Measurements from ENCODE around the gene TSC2. TPM values are rescaled to one million over a fixed set of nuclear protein-coding genes. Genes with fewer than 3 reads are reported as not detected.

TSC2 gene
- total RNA-seq, 6 donors from 2014 or later = 47.3 to 296 (median 118) TPM

GRCh38 chr16:2072926-2073325, 25.1 kb downstream of the TSC2 start:
- Histone ChIP-seq H3K36me3 (peaks cover 17 to 98% (median 83%) of the 10 kb centered on the region in 4 donors), H3K27me3 (no peaks in the 10 kb centered on the region), H3K4me1 (no peaks in the 10 kb centered on the region), H3K27ac (no peak overlapping the region), H3K4me3 (no peak overlapping the region), H3K9me3 (no peaks in the 10 kb centered on the region)
- TF ChIP-seq POLR2A (IDR thresholded peaks at IDR 0.05) (no peak), CTCF (IDR thresholded peaks at IDR 0.05) (no peak), EP300 (IDR thresholded peaks at IDR 0.05) (no peak), POLR2AphosphoS5 (IDR thresholded peaks at IDR 0.05) (no peak)
- ATAC-seq (ENCODE audit: low FRiP score in 2 of 2) (no peak), DNase-seq (no peak)
- WGBS, 2 donors = 94 to 100% methylated on average over 2 to 8 of the region's 8 CpGs

GRCh38 chr16:2074071-2074470, 26.3 kb downstream of the TSC2 start:
- Histone ChIP-seq H3K27me3 (no peaks in the 10 kb centered on the region), H3K27ac (no peak overlapping the region), H3K9me3 (no peaks in the 10 kb centered on the region), H3K4me1 (no peaks in the 10 kb centered on the region), H3K36me3 (peaks cover 14 to 98% (median 82%) of the 10 kb centered on the region in 4 donors), H3K4me3 (no peak overlapping the region)
- TF ChIP-seq CTCF (IDR thresholded peaks at IDR 0.05) = no peak
- peak in 1 of 2 donors; percentile 69 for DNase-seq
- 99% methylated on average over 12 of the region's 20 CpGs; no CpG with 5 or more reads in 1 of the 2 donors for WGBS, 2 donors
- ATAC-seq (ENCODE audit: low FRiP score in 2 of 2) = no peak

- H3K4me3 ChIP-seq = no peak overlapping the region
- DNase-seq (peak in 1 of 2 donors; percentile 61), ATAC-seq (ENCODE audit: low FRiP score in 2 of 2) (no peak)
- no peaks in the 10 kb centered on the region for H3K4me1 ChIP-seq
- H3K36me3 ChIP-seq = peaks cover 7 to 100% (median 87%) of the 10 kb centered on the region in 4 donors
- H3K9me3 ChIP-seq = no peaks in the 10 kb centered on the region
- no peak overlapping the region for H3K27ac ChIP-seq
- WGBS, 2 donors = 98% methylated on average over 6 to 24 of the region's 24 CpGs
- H3K27me3 ChIP-seq = no peaks in the 10 kb centered on the region
- no peak for TF ChIP-seq EP300 (IDR thresholded peaks at IDR 0.05)
- no peak for TF ChIP-seq POLR2A (IDR thresholded peaks at IDR 0.05)
- TF ChIP-seq CTCF (IDR thresholded peaks at IDR 0.05) = no peak
- no peak for TF ChIP-seq POLR2AphosphoS5 (IDR thresholded peaks at IDR 0.05)
Measured at GRCh38 chr16:2075631-2076030, 27.8 kb downstream of the TSC2 start.

GRCh38 chr16:2076072-2076865, 28.5 kb downstream of the TSC2 start:
- ATAC-seq (ENCODE audit: low FRiP score in 2 of 2) (no peak), DNase-seq (peak in 1 of 2 donors; percentile 70)
- Histone ChIP-seq H3K36me3 (peaks cover 7 to 99% (median 86%) of the 10 kb centered on the region in 4 donors), H3K4me1 (peaks cover 0 to 3% (median 1%) of the 10 kb centered on the region in 4 donors), H3K4me3 (no peak overlapping the region), H3K9me3 (no peaks in the 10 kb centered on the region), H3K27me3 (no peaks in the 10 kb centered on the region), H3K27ac (no peak overlapping the region)
- TF ChIP-seq POLR2AphosphoS5 (IDR thresholded peaks at IDR 0.05) (no peak), CTCF (IDR thresholded peaks at IDR 0.05) (no peak), POLR2A (IDR thresholded peaks at IDR 0.05) (no peak), EP300 (IDR thresholded peaks at IDR 0.05) (no peak)
- WGBS, 2 donors = 92 to 96% methylated on average over 14 to 23 of the region's 28 CpGs

- 93 to 95% methylated on average over 17 of the region's 17 CpGs for WGBS, 2 donors
- Histone ChIP-seq H3K27ac (no peak overlapping the region), H3K4me3 (no peak overlapping the region), H3K9me3 (no peaks in the 10 kb centered on the region), H3K36me3 (peaks cover 7 to 99% (median 86%) of the 10 kb centered on the region in 4 donors), H3K27me3 (no peaks in the 10 kb centered on the region), H3K4me1 (peaks cover 2 to 11% (median 7%) of the 10 kb centered on the region in 4 donors)
- DNase-seq (peak in 1 of 2 donors; percentile 64), ATAC-seq (ENCODE audit: low FRiP score in 2 of 2) (no peak)
- no peak for TF ChIP-seq EP300 (IDR thresholded peaks at IDR 0.05)
- no peak for TF ChIP-seq POLR2A (IDR thresholded peaks at IDR 0.05)
- TF ChIP-seq CTCF (IDR thresholded peaks at IDR 0.05) = no peak
Measured at GRCh38 chr16:2077016-2077415, 29.2 kb downstream of the TSC2 start.

Data from upper lobe of left lung (tissue), 6 donors.